Ovary (tissue), 9 donors: Measurements from ENCODE around the gene MCTP1. TPM values are rescaled to one million over a fixed set of nuclear protein-coding genes. Genes with fewer than 3 reads are reported as not detected.

ENCODE experiments used
- DNase-seq, 5 donors: peaks; one replicate each; pipeline ENCODE4 v3.0.0-alpha.2; 2019 to 2020
- H3K27ac ChIP-seq, 2 donors: fragments of 200-600 bp; one replicate each; pipeline versions ENCODE4 v1.5.1 to v1.8.0; 2019 to 2022
- H3K27me3 ChIP-seq: fragments of 200-600 bp; one replicate; pipeline ENCODE4 v1.8.0; 2022
- H3K36me3 ChIP-seq: fragments of 200-600 bp; sonication (generic); one replicate; pipeline ENCODE4 v1.5.1; 2019
- H3K4me1 ChIP-seq: one replicate; pipeline ENCODE4 v1.8.1; 2013; ENCODE audit warnings: mild to moderate bottlenecking, moderate library complexity; ENCODE audit not compliant: insufficient read depth
- H3K4me3 ChIP-seq: fragments of 200-600 bp; sonication (generic); one replicate; pipeline ENCODE4 v1.5.1; 2017
- H3K9me3 ChIP-seq, 2 donors: fragments of 200-600 bp in 1 of 2; sonication (generic) in 1 of 2; one replicate each; pipeline versions ENCODE4 v1.5.1 to v1.8.1; 2013 to 2019; ENCODE audit warnings: mild to moderate bottlenecking in 1 of 2, moderate library complexity in 1 of 2
- EP300 ChIP-seq: sonication (generic); formaldehyde crosslinking; IDR thresholded peaks from one replicate; pipeline ENCODE4 v1.6.1; 2017; ENCODE audit warnings: antibody characterized with exemption
- POLR2A ChIP-seq: fragments of 450-650 bp; IDR thresholded peaks from one replicate; pipeline ENCODE4 v1.6.1; 2017; ENCODE audit warnings: antibody characterized with exemption, mild to moderate bottlenecking, moderate library complexity
- WGBS, 3 donors: extraction: QIAGEN DNeasy Blood & Tissue Kit in 1 of 3; methylation state at CpG; one replicate each; pipeline versions ENCODE4 v1.1.5 to v1.1.7; 2013 to 2017; 5-methylcytosine and 5-hydroxymethylcytosine counted together
- intact Hi-C, 4 donors: fragments of 100-400 bp; cut with DNase I; formaldehyde crosslinking; loops; one replicate each; pipeline versions ENCODE4 v1.11.0 to v1.15.1; 2022 to 2023
- polyA plus RNA-seq, 2 donors: library from polyadenylated mRNA; stranded (reverse); fragments of 200-250 nt in 1 of 2; fragments of 350-450 nt in 1 of 2; fragmentation: Illumina TruSeq in 1 of 2; extraction: RNeasy Lipid Tissue Mini Kit (QIAGEN cat#74804) in 1 of 2; gene quantifications; one replicate each; pipeline ENCODE4 v1.2.3, GENCODE V29; 2013 to 2014
- total RNA-seq, 7 donors: library from RNA; depleted of rRNA in 2 of 7; stranded (reverse); fragments of >200 nt in 2 of 7; fragmentation: NEBNext Ultra II Directional in 3 of 7; extraction: Animal tissue kit (Norgen Biotek cat#: 25700) in 3 of 7; gene quantifications; one replicate each; pipeline versions ENCODE4 v1.1.0 to v1.2.4, GENCODE V29; 2016 to 2023
- TF ChIP-seq, protein P1 (sequence below), 3 donors: fragments of 450-650 bp in 2 of 3; fragments of 200-600 bp in 1 of 3; IDR thresholded peaks; one replicate each; pipeline versions ENCODE4 v1.5.1 to v1.8.0; 2016 to 2022; ENCODE audit warnings: antibody characterized with exemption in 3 of 3, mild to moderate bottlenecking in 1 of 3
- donor health status: DM: no; HTN: no; CAD: no; lungs with moderate emphysema.
- donor health status: DM: no; HTN: no; CAD: no.
- donor health status: Bipolar disorder and iron deficiency.
- donor health status: DM: yes; HTN: yes; CAD: no.
- donor health status: DM: no; HTN: no; CAD: no.
- donor health status: DM: yes; HTN: yes; CAD: no.

Gene MCTP1
- total and polyA plus RNA-seq, 9 donors = 1.7 to 11.4 (median 5.0) TPM

DNA sequence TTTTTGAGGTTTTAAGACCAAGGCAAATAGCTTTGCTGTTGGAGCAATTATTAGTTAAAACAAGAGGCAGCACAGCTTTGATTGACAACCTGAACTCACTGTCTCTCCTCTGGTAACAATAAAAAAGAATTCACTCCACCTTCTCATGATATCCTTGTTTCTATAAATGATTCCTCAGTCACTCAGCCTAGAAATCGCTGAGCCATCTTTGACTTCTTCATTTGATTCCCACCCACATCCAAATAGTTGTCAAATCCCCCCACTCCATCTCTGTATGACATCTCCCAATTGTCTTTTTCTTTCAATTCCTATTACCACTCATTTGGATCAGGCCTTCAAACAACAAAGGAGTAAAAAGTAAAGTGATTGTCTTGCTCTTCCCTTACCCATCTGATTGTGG lies 266.4 kb downstream of the MCTP1 start:
- no peaks in the 10 kb centered on the region for H3K9me3 ChIP-seq
- TF ChIP-seq, protein P1, sequence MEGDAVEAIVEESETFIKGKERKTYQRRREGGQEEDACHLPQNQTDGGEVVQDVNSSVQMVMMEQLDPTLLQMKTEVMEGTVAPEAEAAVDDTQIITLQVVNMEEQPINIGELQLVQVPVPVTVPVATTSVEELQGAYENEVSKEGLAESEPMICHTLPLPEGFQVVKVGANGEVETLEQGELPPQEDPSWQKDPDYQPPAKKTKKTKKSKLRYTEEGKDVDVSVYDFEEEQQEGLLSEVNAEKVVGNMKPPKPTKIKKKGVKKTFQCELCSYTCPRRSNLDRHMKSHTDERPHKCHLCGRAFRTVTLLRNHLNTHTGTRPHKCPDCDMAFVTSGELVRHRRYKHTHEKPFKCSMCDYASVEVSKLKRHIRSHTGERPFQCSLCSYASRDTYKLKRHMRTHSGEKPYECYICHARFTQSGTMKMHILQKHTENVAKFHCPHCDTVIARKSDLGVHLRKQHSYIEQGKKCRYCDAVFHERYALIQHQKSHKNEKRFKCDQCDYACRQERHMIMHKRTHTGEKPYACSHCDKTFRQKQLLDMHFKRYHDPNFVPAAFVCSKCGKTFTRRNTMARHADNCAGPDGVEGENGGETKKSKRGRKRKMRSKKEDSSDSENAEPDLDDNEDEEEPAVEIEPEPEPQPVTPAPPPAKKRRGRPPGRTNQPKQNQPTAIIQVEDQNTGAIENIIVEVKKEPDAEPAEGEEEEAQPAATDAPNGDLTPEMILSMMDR (IDR thresholded peaks at IDR 0.05) = no peak
- TF ChIP-seq POLR2A = no peak
- no peak for TF ChIP-seq EP300
- H3K27ac ChIP-seq = no peak overlapping the region
- H3K36me3 ChIP-seq = no peaks in the 10 kb centered on the region
- no peaks in the 10 kb centered on the region for H3K4me1 ChIP-seq
- H3K27me3 ChIP-seq = no peaks in the 10 kb centered on the region
- H3K4me3 ChIP-seq = no peak overlapping the region
- intact Hi-C loops = no loop called here
- 84 to 92% (median 89%) methylated on average over 1 of the region's 1 CpG for whole genome bisulfite sequencing, 3 donors
- no peak for DNase-seq

DNA sequence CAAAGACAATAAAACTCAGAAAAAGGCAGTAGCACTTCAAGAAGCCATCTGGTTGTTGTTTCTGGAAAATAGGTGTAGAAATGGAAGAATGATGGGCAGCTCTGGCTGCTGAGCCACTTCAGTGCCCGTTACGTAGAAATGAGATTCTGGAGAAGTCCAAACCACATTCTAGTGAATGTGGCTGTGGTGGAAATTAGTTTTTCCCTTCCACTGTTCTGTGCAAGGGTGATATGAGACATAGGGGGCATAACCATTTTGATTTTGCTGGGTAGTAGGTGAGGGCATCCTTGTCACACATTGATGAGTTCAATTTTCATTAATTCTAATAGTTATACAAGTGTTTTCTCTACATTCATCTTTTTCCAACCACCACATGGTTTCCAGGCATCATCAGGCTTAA lies 275.1 kb downstream of the MCTP1 start:
- TF ChIP-seq EP300 (no peak), POLR2A (no peak)
- TF ChIP-seq, protein P1 (IDR thresholded peaks at IDR 0.05) = no peak
- H3K36me3 ChIP-seq = no peaks in the 10 kb centered on the region
- no peaks in the 10 kb centered on the region for H3K4me1 ChIP-seq
- intact Hi-C loops = no loop called here
- no peaks in the 10 kb centered on the region for H3K27me3 ChIP-seq
- DNase-seq = no peak
- no peak overlapping the region for H3K27ac ChIP-seq
- 77 to 89% (median 89%) methylated on average over 2 of the region's 2 CpGs for WGBS, 3 donors
- H3K4me3 ChIP-seq = no peak overlapping the region
- H3K9me3 ChIP-seq = no peaks in the 10 kb centered on the region

DNA sequence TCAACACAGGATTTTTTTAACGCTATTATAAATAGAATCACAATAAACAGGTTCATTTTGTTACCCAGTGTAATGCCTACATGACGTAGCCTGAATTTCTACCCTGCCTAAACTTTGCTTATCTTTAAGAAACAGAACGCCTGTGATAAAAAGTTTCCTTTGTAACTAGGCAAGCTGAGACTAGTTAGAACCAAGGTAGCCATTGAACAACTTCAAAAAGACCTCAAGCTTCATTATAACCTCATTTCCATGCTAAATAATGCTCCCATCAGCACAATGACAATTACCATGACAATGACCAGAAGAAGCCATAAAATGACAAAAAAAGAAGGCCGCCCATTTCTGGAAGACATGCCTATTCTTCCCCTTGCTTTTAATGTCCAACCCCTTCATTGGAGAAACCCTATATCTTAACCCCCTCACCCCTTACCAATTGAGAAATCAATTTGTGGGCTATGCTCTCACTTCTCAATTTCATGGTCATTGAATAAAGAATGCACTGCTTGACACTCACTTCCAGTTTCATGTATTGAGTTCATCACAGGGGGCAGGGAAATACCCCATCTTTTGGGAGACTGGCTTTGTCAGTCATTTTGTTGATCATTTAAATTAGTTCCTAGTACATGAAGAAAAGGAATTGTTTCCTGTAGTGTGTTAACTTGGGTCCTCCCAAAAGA lies 276.8 kb downstream of the MCTP1 start:
- intact Hi-C loops = no loop called here
- Histone ChIP-seq H3K4me3 (no peak overlapping the region), H3K36me3 (no peaks in the 10 kb centered on the region), H3K27me3 (no peaks in the 10 kb centered on the region), H3K9me3 (no peaks in the 10 kb centered on the region), H3K27ac (no peak overlapping the region), H3K4me1 (no peaks in the 10 kb centered on the region)
- WGBS, 3 donors = 77 to 88% (median 87%) methylated on average over 4 of the region's 4 CpGs
- TF ChIP-seq POLR2A (no peak), EP300 (no peak)
- TF ChIP-seq, protein P1 (IDR thresholded peaks at IDR 0.05) = no peak
- DNase-seq = no peak

DNA sequence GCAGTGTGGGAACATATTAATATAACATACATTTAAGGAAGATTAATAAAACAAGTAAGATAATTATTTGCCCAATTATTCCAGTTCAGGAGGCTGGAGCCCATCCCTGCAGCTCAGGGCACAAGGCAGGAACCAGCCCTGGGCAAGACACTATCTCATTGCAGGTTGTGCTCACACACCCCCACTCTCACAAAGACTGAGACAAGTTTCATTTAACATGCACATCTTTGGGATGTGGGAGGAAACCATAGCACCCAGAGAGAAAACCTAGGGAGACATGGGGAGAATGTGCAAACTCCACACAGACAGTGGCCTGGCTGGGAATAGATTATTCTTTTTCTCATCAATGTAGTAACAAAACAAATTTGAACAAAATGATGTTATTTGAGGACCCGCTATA lies 279.1 kb downstream of the MCTP1 start:
- no peak for TF ChIP-seq EP300
- no peak for TF ChIP-seq POLR2A
- TF ChIP-seq, protein P1 (IDR thresholded peaks at IDR 0.05) = no peak
- H3K4me1 ChIP-seq = no peaks in the 10 kb centered on the region
- intact Hi-C loops = no loop called here
- no peak overlapping the region for H3K4me3 ChIP-seq
- H3K36me3 ChIP-seq = no peaks in the 10 kb centered on the region
- no peak for DNase-seq
- 94 to 98% (median 97%) methylated on average over 1 of the region's 1 CpG for WGBS, 3 donors
- peaks cover 0 to 3% of the 10 kb centered on the region in 2 donors for H3K9me3 ChIP-seq
- H3K27ac ChIP-seq = no peak overlapping the region
- H3K27me3 ChIP-seq = no peaks in the 10 kb centered on the region
